Muscle of leg (tissue), 11 donors: Measurements from ENCODE around the gene LARP4B. TPM values are rescaled to one million over a fixed set of nuclear protein-coding genes. Genes with fewer than 3 reads are reported as not detected.

Source experiments
- DNase-seq: peaks from one replicate; pipeline ENCODE4 v3.0.0; 2013
- H3K27ac ChIP-seq: one replicate; pipeline ENCODE4 v1.5.1; 2013; ENCODE audit warnings: mild to moderate bottlenecking, low read length, control low read depth
- H3K27me3 ChIP-seq: one replicate; pipeline ENCODE4 v1.6.1; 2013; ENCODE audit warnings: low read length; ENCODE audit not compliant: control insufficient read depth, insufficient read depth
- H3K36me3 ChIP-seq: one replicate; pipeline ENCODE4 v1.6.1; 2013; ENCODE audit warnings: low read length; ENCODE audit not compliant: control insufficient read depth, insufficient read depth
- H3K4me1 ChIP-seq: one replicate; pipeline ENCODE4 v1.6.1; 2013; ENCODE audit warnings: low read length; ENCODE audit not compliant: control insufficient read depth, insufficient read depth
- H3K4me3 ChIP-seq: one replicate; pipeline ENCODE4 v1.5.1; 2013; ENCODE audit warnings: low read length, control low read depth
- H3K9me3 ChIP-seq: replicated peaks from 2 replicates; pipeline ENCODE4 v1.6.1; 2013; ENCODE audit warnings: low read depth, low read length; ENCODE audit not compliant: control insufficient read depth
- WGBS: methylation state at CpG from one replicate; pipeline ENCODE4 v1.1.5; 2013; ENCODE audit warnings: missing lambda C conversion rate; ENCODE audit not compliant: insufficient coverage; 5-methylcytosine and 5-hydroxymethylcytosine counted together
- polyA plus RNA-seq, 8 donors: library from polyadenylated mRNA; unstranded; fragments of 120-200 nt; gene quantifications; one replicate each; pipeline versions ENCODE4 v1.2.1 to v1.2.3, GENCODE V29; 2013; ENCODE audit warnings: inconsistent platforms in 1 of 8, low replicate concordance in 1 of 8; ENCODE audit not compliant: insufficient read length in 8 of 8, insufficient read depth in 1 of 8
- total RNA-seq: library from RNA; stranded (reverse); fragments of 120-200 nt; gene quantifications from one replicate; pipeline ENCODE4 v1.2.4, GENCODE V29; 2013

LARP4B gene
- total and polyA plus RNA-seq, 9 donors: 35.8 to 84.5 (median 54.8) TPM

- DNase-seq: no peak
- Histone ChIP-seq H3K27ac (no peak overlapping the region), H3K4me1 (peaks cover 3% of the 10 kb centered on the region), H3K9me3 (no peaks in the 10 kb centered on the region), H3K4me3 (no peak overlapping the region), H3K36me3 (peaks cover 44% of the 10 kb centered on the region), H3K27me3 (no peaks in the 10 kb centered on the region)
- WGBS: 63% methylated on average over 1 of the region's 5 CpGs
These were observed 90.0 kb downstream of the LARP4B start for GRCh38 chr10:841535-841934.

GRCh38 chr10:839550-840205 lies 91.8 kb downstream of the LARP4B start:
- WGBS: 86% methylated on average over 1 of the region's 9 CpGs
- no peaks in the 10 kb centered on the region for H3K9me3 ChIP-seq
- peaks cover 50% of the 10 kb centered on the region for H3K36me3 ChIP-seq

GRCh38 chr10:836782-837181 lies 94.7 kb downstream of the LARP4B start:
- H3K4me3 ChIP-seq: no peak overlapping the region
- 81% methylated on average over 6 of the region's 7 CpGs for WGBS

More at GRCh38 chr10:839550-840205, 91.8 kb downstream of the LARP4B start:
- H3K4me1 ChIP-seq: no peaks in the 10 kb centered on the region
- no peak for DNase-seq
- H3K27me3 ChIP-seq: no peaks in the 10 kb centered on the region
- H3K4me3 ChIP-seq: no peak overlapping the region
- H3K27ac ChIP-seq: no peak overlapping the region

GRCh38 chr10:834493-834892 lies 97.0 kb downstream of the LARP4B start:
- Histone ChIP-seq H3K27ac (no peak overlapping the region), H3K9me3 (no peaks in the 10 kb centered on the region), H3K27me3 (no peaks in the 10 kb centered on the region), H3K4me3 (no peak overlapping the region), H3K36me3 (peaks cover 21% of the 10 kb centered on the region), H3K4me1 (no peaks in the 10 kb centered on the region)
- DNase-seq: no peak
- WGBS: 100% methylated on average over 4 of the region's 5 CpGs

More at GRCh38 chr10:836782-837181, 94.7 kb downstream of the LARP4B start:
- H3K36me3 ChIP-seq: peaks cover 29% of the 10 kb centered on the region
- no peaks in the 10 kb centered on the region for H3K9me3 ChIP-seq
- no peak for DNase-seq
- H3K27ac ChIP-seq: no peak overlapping the region
- no peaks in the 10 kb centered on the region for H3K4me1 ChIP-seq
- no peaks in the 10 kb centered on the region for H3K27me3 ChIP-seq

- H3K27ac ChIP-seq: no peak overlapping the region
- no peak overlapping the region for H3K4me3 ChIP-seq
- no peak for DNase-seq
- peaks cover 46% of the 10 kb centered on the region for H3K36me3 ChIP-seq
- H3K9me3 ChIP-seq: no peaks in the 10 kb centered on the region
- no peaks in the 10 kb centered on the region for H3K4me1 ChIP-seq
- WGBS: 94% methylated on average over 5 of the region's 10 CpGs
- H3K27me3 ChIP-seq: no peaks in the 10 kb centered on the region
These were observed 102.3 kb downstream of the LARP4B start for GRCh38 chr10:829241-829640.

GRCh38 chr10:828191-828590 lies 103.3 kb downstream of the LARP4B start:
- no peak overlapping the region for H3K27ac ChIP-seq
- DNase-seq: no peak
- H3K9me3 ChIP-seq: no peaks in the 10 kb centered on the region
- H3K36me3 ChIP-seq: peaks cover 57% of the 10 kb centered on the region
- no peaks in the 10 kb centered on the region for H3K27me3 ChIP-seq
- 97% methylated on average over 9 of the region's 9 CpGs for WGBS
- H3K4me3 ChIP-seq: no peak overlapping the region
- no peaks in the 10 kb centered on the region for H3K4me1 ChIP-seq

GRCh38 chr10:824946-825345 lies 106.6 kb downstream of the LARP4B start:
- Histone ChIP-seq H3K27me3 (no peaks in the 10 kb centered on the region), H3K36me3 (peaks cover 79% of the 10 kb centered on the region), H3K4me1 (no peaks in the 10 kb centered on the region), H3K27ac (no peak overlapping the region), H3K9me3 (no peaks in the 10 kb centered on the region), H3K4me3 (no peak overlapping the region)
- DNase-seq: no peak
- WGBS: no CpG with 5 or more reads among the region's 7 CpGs

GRCh38 chr10:824497-824896 lies 107.0 kb downstream of the LARP4B start:
- Histone ChIP-seq H3K36me3 (peaks cover 83% of the 10 kb centered on the region), H3K9me3 (no peaks in the 10 kb centered on the region), H3K4me3 (no peak overlapping the region), H3K27me3 (no peaks in the 10 kb centered on the region), H3K4me1 (peaks cover 2% of the 10 kb centered on the region), H3K27ac (no peak overlapping the region)
- DNase-seq: no peak
- WGBS: 95% methylated on average over 4 of the region's 4 CpGs

- H3K4me3 ChIP-seq: no peak overlapping the region
- no peaks in the 10 kb centered on the region for H3K9me3 ChIP-seq
- peaks cover 81% of the 10 kb centered on the region for H3K36me3 ChIP-seq
- no peaks in the 10 kb centered on the region for H3K27me3 ChIP-seq
- no peak for DNase-seq
- no peak overlapping the region for H3K27ac ChIP-seq
- H3K4me1 ChIP-seq: peaks cover 10% of the 10 kb centered on the region
- WGBS: 100% methylated on average over 3 of the region's 12 CpGs
These were observed 108.7 kb downstream of the LARP4B start for GRCh38 chr10:822661-823367.

- H3K9me3 ChIP-seq: no peaks in the 10 kb centered on the region
- WGBS: 95% methylated on average over 12 of the region's 12 CpGs
- DNase-seq: no peak
- no peaks in the 10 kb centered on the region for H3K27me3 ChIP-seq
- peaks cover 83% of the 10 kb centered on the region for H3K36me3 ChIP-seq
- no peak overlapping the region for H3K4me3 ChIP-seq
- peaks cover 10% of the 10 kb centered on the region for H3K4me1 ChIP-seq
- H3K27ac ChIP-seq: no peak overlapping the region
These were observed 109.3 kb downstream of the LARP4B start for GRCh38 chr10:822197-822596.
